Peyer's patch (tissue), 4 donors: ENCODE measurements around the gene NCAM2. TPM values are rescaled to one million over a fixed set of nuclear protein-coding genes. Genes with fewer than 3 reads are reported as not detected.
A peak's percentile ranks its signal among the peaks of the same experiment; 100 is the strongest.

ENCODE experiments used
- DNase-seq, 3 donors: peaks; one replicate each; pipeline ENCODE4 v3.0.0-alpha.2; 2017 to 2019
- H3K27ac ChIP-seq, 4 donors: fragments of 200-600 bp; sonication (generic); one replicate each; pipeline ENCODE4 v1.5.1; 2016 to 2019
- H3K27me3 ChIP-seq, 2 donors: fragments of 200-600 bp; sonication (generic); one replicate each; pipeline ENCODE4 v1.5.1; 2019
- H3K36me3 ChIP-seq, 3 donors: fragments of 200-600 bp; sonication (generic); one replicate each; pipeline ENCODE4 v1.5.1; 2016 to 2019
- H3K4me1 ChIP-seq, 4 donors: fragments of 200-600 bp; sonication (generic); one replicate each; pipeline ENCODE4 v1.5.1; 2016 to 2019
- H3K4me3 ChIP-seq, 4 donors: fragments of 200-600 bp; sonication (generic); 1 replicate in 3 of 4; 2 replicates in 1 of 4; pipeline ENCODE4 v1.5.1; 2016 to 2019; ENCODE audit warnings: mild to moderate bottlenecking in 1 of 4
- H3K9me3 ChIP-seq, 4 donors: fragments of 200-600 bp; sonication (generic); one replicate each; pipeline ENCODE4 v1.5.1; 2016 to 2019; ENCODE audit warnings: mild to moderate bottlenecking in 1 of 4
- CTCF ChIP-seq, 6 experiments: fragments of 450-650 bp in 4 of 6; fragments of 200-600 bp in 2 of 6; sonication (generic) in 1 of 6; IDR thresholded peaks; one replicate each; pipeline ENCODE4 v1.5.1; 2017 to 2019; ENCODE audit warnings: antibody characterized with exemption in 6 of 6, mild to moderate bottlenecking in 3 of 6, moderate library complexity in 1 of 6
- POLR2A ChIP-seq, 2 donors: fragments of 450-650 bp; IDR thresholded peaks; one replicate each; pipeline ENCODE4 v1.5.1; 2017; ENCODE audit warnings: antibody characterized with exemption in 2 of 2, mild to moderate bottlenecking in 2 of 2, moderate library complexity in 2 of 2
- total RNA-seq, 4 donors: library from RNA; depleted of rRNA; stranded (reverse); fragments of >200 nt; gene quantifications; one replicate each; pipeline ENCODE4 v1.1.0, GENCODE V29; 2016

The NCAM2 gene
- total RNA-seq, 4 donors from 2014 or later, result 0.13 to 5.8 (median 0.60) TPM

- H3K27ac ChIP-seq, result peak overlapping the region in 2 of 4 donors; percentile 4 to 69
- H3K27me3 ChIP-seq, result no peaks in the 10 kb centered on the region
- no peaks in the 10 kb centered on the region for H3K9me3 ChIP-seq
- no peak for TF ChIP-seq CTCF (IDR thresholded peaks at IDR 0.05)
- no peak for TF ChIP-seq POLR2A (IDR thresholded peaks at IDR 0.05)
- peak overlapping the region in 1 of 4 donors; percentile 4 for H3K4me3 ChIP-seq
- no peaks in the 10 kb centered on the region for H3K36me3 ChIP-seq
- peak in 2 of 3 donors; percentile 20 to 56 for DNase-seq
- H3K4me1 ChIP-seq, result no peaks in the 10 kb centered on the region
These were observed 202.1 kb downstream of the NCAM2 start for GRCh38 chr21:21200103-21200938.

GRCh38 chr21:21200939-21201615, 202.9 kb downstream of the NCAM2 start:
- no peak for DNase-seq
- Histone ChIP-seq H3K9me3 (no peaks in the 10 kb centered on the region), H3K4me3 (peak overlapping the region in 1 of 4 donors; percentile 4), H3K4me1 (no peaks in the 10 kb centered on the region), H3K27ac (peak overlapping the region in 1 of 4 donors; percentile 69), H3K27me3 (no peaks in the 10 kb centered on the region), H3K36me3 (no peaks in the 10 kb centered on the region)
- TF ChIP-seq POLR2A (IDR thresholded peaks at IDR 0.05), result no peak
- TF ChIP-seq CTCF (IDR thresholded peaks at IDR 0.05), result no peak

- Histone ChIP-seq H3K9me3 (no peaks in the 10 kb centered on the region), H3K27me3 (no peaks in the 10 kb centered on the region), H3K4me3 (no peak overlapping the region), H3K27ac (no peak overlapping the region), H3K36me3 (no peaks in the 10 kb centered on the region), H3K4me1 (no peaks in the 10 kb centered on the region)
- no peak for DNase-seq
- TF ChIP-seq POLR2A (IDR thresholded peaks at IDR 0.05), result no peak
- no peak for TF ChIP-seq CTCF (IDR thresholded peaks at IDR 0.05)
These were observed 205.7 kb downstream of the NCAM2 start for GRCh38 chr21:21203822-21204339.

- no peak for DNase-seq
- H3K27ac ChIP-seq, result no peak overlapping the region
- TF ChIP-seq POLR2A (IDR thresholded peaks at IDR 0.05) (no peak), CTCF (IDR thresholded peaks at IDR 0.05) (no peak)
- no peaks in the 10 kb centered on the region for H3K4me1 ChIP-seq
- no peaks in the 10 kb centered on the region for H3K36me3 ChIP-seq
- no peaks in the 10 kb centered on the region for H3K27me3 ChIP-seq
- no peaks in the 10 kb centered on the region for H3K9me3 ChIP-seq
- H3K4me3 ChIP-seq, result no peak overlapping the region
These were observed 206.3 kb downstream of the NCAM2 start for GRCh38 chr21:21204366-21204996.

GRCh38 chr21:21205604-21206003, 207.4 kb downstream of the NCAM2 start:
- H3K27me3 ChIP-seq, result no peaks in the 10 kb centered on the region
- H3K27ac ChIP-seq, result no peak overlapping the region
- no peak overlapping the region for H3K4me3 ChIP-seq
- H3K36me3 ChIP-seq, result no peaks in the 10 kb centered on the region
- H3K9me3 ChIP-seq, result no peaks in the 10 kb centered on the region
- no peak for DNase-seq
- H3K4me1 ChIP-seq, result no peaks in the 10 kb centered on the region
- TF ChIP-seq POLR2A (IDR thresholded peaks at IDR 0.05), result no peak
- no peak for TF ChIP-seq CTCF (IDR thresholded peaks at IDR 0.05)
